Brain pericyte (primary cell): ENCODE data around the gene SEPTIN8.

Experiments
- DNase-seq: peaks from one replicate; pipeline ENCODE4 v3.0.0-alpha.2; 2012; ENCODE audit warnings: low read depth, low spot score

Gene SEPTIN8

GRCh38 chr5:132765311-132766019 lies 11.6 kb downstream of the SEPTIN8 start:
- no peak for DNase-seq

DNA sequence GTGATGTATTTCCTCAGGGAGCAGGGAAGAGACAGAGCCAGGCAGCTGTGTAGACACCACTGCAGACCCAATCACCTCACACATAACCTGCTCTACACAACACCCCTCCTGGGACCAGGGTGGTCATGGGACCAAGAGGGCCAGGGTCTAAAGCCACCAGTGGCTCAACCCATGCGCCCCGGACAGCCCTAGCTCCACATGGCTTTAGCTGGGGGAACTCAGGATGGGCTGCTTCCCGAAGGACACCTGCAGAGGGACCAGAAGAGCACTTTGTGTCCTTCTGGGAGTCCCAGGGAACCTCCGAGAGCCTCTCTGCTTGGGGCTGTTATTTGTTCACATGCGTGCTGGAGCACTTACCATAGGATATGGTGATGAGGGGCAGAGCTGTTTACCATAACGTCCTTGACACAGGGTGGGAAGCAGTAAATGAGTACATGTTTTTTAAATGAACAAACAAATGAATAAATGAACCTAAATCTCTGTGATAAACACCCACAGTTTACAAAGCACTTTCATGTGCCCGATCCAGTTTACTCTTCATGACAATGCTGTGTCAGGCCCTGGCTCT lies 12.3 kb downstream of the SEPTIN8 start:
- DNase-seq = no peak

- no peak for DNase-seq
These were observed 13.0 kb downstream of the SEPTIN8 start for GRCh38 chr5:132764051-132764450.

GRCh38 chr5:132763181-132764036 lies 13.6 kb downstream of the SEPTIN8 start:
- no peak for DNase-seq

DNA sequence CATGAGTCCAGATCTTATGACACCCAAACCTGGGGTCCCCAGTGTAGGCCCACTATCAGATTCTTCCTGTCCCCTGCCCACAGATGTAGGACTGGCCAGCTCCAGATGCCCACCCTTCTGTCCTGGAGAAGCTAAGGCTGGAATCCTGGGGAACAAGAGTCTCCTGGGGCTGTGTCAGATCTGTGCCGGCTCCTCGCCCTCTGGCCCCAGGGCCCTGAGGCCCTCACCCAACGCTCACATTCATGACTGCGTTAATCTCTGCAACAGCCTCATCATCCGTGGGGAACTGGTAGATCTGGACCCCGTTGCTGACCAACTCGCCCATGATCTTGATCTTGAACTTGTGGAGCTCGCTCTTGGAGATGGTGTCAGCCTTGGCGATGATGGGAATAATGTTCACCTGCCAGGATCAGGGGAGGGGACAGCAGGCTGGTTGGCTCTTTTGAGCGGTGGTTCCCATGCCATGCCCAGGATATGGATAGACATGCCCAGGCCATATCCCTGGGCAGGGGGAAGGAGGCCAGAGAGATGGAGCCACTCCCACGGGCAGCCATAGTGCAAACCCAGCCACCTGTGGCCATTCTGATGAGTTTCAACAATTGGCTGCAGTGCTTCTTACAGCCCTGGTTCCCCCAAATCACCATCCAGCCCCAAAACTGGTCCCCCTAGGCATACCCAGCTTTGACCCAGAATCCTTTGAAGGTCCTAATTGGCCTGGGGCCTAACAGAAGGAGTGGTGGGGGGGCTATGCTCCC lies 14.6 kb downstream of the SEPTIN8 start:
- DNase-seq = no peak

DNA sequence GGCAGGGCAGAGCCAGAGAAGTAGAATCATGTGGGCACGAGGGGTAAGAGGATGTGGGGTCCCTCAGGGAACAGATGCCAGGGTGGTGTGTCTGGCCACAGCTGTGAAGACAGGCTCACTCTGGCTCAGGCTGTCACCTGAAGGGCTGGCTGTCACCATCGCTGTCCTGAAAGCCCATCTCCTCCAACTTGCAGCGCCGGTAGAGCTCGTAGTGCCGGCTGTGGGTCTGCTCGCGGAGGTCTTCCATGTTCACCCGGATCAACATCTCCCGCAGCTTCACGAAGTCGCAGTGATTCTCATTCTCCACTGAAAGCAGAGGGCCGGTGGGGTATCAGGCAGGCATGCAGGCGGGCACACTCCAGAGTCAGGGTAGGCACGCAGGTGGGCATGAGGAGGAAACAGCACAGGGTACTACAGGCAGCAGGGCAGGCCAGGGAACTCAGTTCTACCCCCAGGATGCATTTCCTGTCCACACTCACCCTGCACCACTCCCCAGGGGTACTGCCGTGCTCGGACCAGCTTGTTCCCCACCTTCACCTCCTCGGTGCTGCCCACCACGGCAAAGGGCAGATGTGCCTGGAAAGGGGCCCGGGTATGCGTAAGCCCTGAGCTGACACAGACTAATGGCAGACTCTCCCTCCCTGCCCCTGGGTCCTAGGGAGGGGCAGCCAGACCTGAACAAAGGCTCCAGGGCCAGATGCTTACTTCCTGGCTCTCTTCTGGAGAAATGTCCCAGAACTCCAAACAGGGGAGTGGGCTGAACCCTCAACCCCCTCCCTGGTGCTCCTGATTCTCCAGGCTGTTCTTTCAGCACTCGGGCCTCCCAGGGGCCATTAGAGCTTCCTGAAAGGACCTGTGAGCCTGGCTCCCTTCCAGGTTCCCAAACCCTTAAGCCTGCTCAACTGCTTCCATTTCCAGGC lies 15.5 kb downstream of the SEPTIN8 start:
- DNase-seq = no peak

GRCh38 chr5:132760601-132761317 lies 16.3 kb downstream of the SEPTIN8 start:
- no peak for DNase-seq

DNA sequence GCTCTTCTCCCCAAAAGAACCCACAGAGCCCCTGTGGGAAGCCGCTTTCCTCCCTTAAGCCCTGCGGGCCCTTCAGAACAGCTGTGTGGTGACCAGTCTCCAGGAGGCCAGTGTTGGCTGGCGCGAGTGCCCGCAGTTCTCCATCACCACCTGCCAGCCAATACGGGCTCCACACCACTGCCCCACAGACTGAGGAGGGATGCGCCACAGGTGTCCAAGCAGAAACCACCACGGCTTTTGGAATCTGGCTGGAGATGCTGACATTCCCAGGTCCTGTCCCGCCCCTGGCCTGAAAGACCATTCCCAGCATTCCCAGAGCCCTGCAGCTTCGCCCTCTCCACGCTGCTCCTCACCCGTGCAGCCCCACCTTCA lies 17.0 kb downstream of the SEPTIN8 start:
- DNase-seq = no peak

DNA sequence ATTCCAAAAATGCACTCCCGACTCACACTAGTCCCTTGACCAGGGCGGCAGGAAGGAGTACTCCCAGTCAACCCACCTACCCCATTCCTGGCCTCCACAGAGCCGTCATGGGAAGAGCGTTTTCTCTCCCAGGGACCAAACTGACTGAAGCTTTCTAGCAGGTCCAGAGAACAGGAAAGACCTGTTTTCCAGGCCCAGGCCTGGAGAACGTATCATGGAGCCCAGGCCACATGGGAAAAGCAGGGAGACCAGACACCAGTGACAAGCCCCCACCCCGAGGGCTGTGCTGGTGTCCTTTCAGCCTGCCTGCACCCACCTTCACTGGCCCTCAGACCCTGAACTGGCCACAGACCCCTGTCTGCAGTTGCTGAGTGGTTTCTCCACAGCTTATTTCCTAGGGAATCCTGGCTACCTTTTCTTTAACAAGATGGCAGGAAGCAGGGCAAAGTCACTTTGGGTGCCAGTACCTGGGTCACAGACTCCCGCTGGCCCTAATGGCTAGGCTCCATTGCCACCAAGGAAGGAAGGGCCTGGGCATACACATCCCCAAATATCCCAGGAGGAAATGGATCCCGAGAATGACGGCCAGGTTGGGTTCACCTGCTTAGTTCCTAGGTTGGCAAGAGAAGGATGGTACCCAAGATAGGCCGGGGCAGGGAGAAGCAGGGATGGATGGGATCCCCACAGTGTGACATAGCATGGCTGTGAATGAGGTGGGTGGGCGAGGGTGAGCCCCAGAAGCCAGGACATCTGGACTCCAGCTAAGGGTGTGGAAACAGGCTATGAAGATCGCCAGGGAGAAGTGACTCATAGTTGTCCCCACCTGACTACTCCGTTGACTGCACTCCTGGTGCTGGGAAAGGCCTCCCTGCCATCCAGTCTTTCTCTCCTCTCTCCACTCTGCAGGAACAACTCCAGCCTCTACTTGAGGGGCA lies 17.7 kb downstream of the SEPTIN8 start:
- DNase-seq = no peak

- DNase-seq = no peak
These were observed 18.6 kb downstream of the SEPTIN8 start for GRCh38 chr5:132758451-132758850.

- no peak for DNase-seq
These were observed 20.5 kb downstream of the SEPTIN8 start for GRCh38 chr5:132756542-132756941.

- no peak for DNase-seq
These were observed 22.1 kb downstream of the SEPTIN8 start for GRCh38 chr5:132754947-132755346.

DNA sequence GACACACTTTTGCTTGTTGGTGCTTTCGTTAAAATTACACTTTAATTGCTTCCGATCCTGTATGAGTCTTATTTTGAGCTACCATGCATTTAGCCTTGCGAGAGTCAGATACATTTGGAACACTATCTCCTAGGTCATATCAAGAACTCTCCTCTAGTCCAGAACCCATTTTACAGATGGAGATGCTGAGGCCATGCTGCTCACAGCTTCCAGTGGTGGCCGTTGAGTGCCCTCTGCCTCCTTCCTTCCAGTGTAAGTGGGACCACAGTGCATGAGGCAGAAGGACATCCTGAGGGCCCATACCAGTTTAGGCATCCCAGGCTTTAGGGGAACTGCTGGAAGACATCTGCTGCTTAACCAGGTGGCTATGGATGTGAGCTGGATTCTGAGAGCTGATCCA lies 22.9 kb downstream of the SEPTIN8 start:
- DNase-seq = no peak

- no peak for DNase-seq
These were observed 23.7 kb downstream of the SEPTIN8 start for GRCh38 chr5:132753135-132753987.

DNA sequence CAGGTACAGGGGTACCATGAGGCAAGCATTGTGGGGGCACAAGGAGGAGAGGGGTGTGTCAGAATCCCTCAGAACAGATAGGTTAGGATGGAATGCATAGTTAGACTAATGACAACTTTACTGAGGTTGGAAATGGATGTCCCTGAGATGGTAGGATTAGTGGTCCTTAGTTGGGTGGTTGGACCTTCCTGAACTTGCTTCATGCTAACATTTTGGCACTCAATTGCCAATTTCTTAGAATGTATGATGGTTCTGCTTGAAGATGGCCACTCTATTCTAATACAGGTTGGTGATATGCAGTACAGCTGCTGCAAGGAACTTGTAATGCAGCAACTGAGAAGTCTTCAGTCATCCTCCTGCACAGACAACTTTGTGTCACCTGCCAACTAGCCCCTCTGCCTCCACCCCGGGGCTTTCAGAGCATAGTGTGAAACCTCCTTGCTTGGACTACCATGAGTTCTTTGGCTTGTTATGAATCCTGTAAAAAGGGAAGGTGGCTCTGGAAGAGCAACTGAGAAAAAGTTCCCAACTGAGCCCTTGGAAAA lies 24.4 kb downstream of the SEPTIN8 start:
- DNase-seq = no peak

GRCh38 chr5:132751971-132752580 lies 25.0 kb downstream of the SEPTIN8 start:
- no peak for DNase-seq

DNA sequence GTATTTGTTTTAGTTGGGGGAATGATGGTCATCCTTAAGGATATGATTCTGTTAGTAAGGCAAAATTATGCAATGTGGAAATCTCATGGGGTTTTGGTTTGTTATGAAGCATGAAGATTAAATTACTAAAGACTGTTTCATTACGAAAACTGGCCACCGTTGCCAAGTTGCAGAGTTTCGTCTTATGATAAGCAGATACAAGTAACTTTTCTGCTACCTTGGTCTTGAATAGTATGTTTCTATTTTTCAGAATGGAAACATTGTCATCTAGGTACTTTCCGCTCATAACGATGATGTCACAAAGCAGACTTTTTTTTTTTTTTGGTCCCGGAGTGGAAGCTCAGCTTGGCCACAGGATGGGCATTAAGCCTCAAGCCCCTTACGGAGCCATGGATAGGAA lies 25.6 kb downstream of the SEPTIN8 start:
- DNase-seq = peak; percentile 30
